K562 (cell line): ENCODE measurements around the gene MTA1. TPM values are rescaled to one million over a fixed set of nuclear protein-coding genes. Genes with fewer than 3 reads are reported as not detected.
A peak's percentile ranks its signal among the peaks of the same experiment; 100 is the strongest.

Experiments
- ATAC-seq: fragments of 200-7000 bp; cut with Tn5 transposase; 3 replicates; pipeline ENCODE4 v1.9.1; 2020; ENCODE audit warnings: moderate library complexity
- BruUV-seq: library from RNA; stranded (reverse); fragments of 400-500 nt; replicated peaks from 2 replicates; lab custom pipeline; 2021; lab: Mats Ljungman, UMichigan
- CTCF ChIA-PET: fragments of 300-600 bp; formaldehyde crosslinking; extraction: SDS; loops from one replicate; lab custom pipeline; 2021; ENCODE audit warnings: low intra/inter-chr PET ratio; lab: Yijun Ruan, JAX
- POLR2A ChIA-PET: fragments of 300-600, 350-650 bp; sonication (Branson Sonifier 250); formaldehyde crosslinking; extraction: SDS; loops from one replicate; lab custom pipeline; 2021; ENCODE audit warnings: antibody characterized with exemption, inconsistent platforms; lab: Yijun Ruan, JAX
- DNase-seq, 4 experiments: peaks; one replicate each; pipeline versions ENCODE4 v3.0.0 to v3.0.0-alpha.2; 2011 to 2018; ENCODE audit warnings: low spot score in 3 of 4, mixed read lengths in 3 of 4; ENCODE audit errors: extremely low read depth in 1 of 4
- FAIRE-seq: peaks from 2 replicates; lab custom pipeline; 2011; peaks lifted over from hg19 to GRCh38; lab: Jason Lieb, UNC
- H2AFZ ChIP-seq: 2 replicates; pipeline ENCODE4 v1.6.0; 2011; ENCODE audit warnings: low read depth, low read length, control low read depth, inconsistent platforms
- H3K27ac ChIP-seq: fragments of 200-600 bp; 3 replicates; pipeline ENCODE4 v1.8.0; 2011; ENCODE audit warnings: low read depth, mild to moderate bottlenecking, control low read depth, inconsistent platforms, low read length, moderate library complexity, mixed read lengths; ENCODE audit errors: extremely low read depth
- H3K27me3 ChIP-seq, 2 experiments: fragments of 300-600 bp in 1 of 2; 2 replicates in 1 of 2; 3 replicates in 1 of 2; pipeline versions ENCODE4 v1.6.0 to v1.8.0; 2011; ENCODE audit warnings: inconsistent platforms in 2 of 2, low read length in 2 of 2, mild to moderate bottlenecking in 1 of 2, mixed read lengths in 1 of 2, moderate library complexity in 1 of 2; ENCODE audit not compliant: control insufficient read depth in 2 of 2, insufficient read depth in 2 of 2
- H3K36me3 ChIP-seq: fragments of 300-600 bp; 3 replicates; pipeline ENCODE4 v1.8.0; 2011; ENCODE audit warnings: mild to moderate bottlenecking, low read length, inconsistent platforms; ENCODE audit not compliant: control insufficient read depth, insufficient read depth
- H3K4me1 ChIP-seq, 2 experiments: fragments of 200-600 bp in 1 of 2; replicated peaks in 1 of 2; 2 replicates in 1 of 2; 3 replicates in 1 of 2; pipeline versions ENCODE4 v1.5.1 to v1.8.0; 2011; ENCODE audit warnings: inconsistent platforms in 2 of 2, low read length in 2 of 2, mild to moderate bottlenecking in 1 of 2, mixed read lengths in 1 of 2, moderate library complexity in 1 of 2; ENCODE audit not compliant: control insufficient read depth in 2 of 2, insufficient read depth in 2 of 2
- H3K4me2 ChIP-seq: 2 replicates; pipeline ENCODE4 v1.6.1; 2011; ENCODE audit warnings: low read length, control low read depth, inconsistent platforms, mixed read lengths; ENCODE audit not compliant: insufficient read depth
- H3K4me3 ChIP-seq: fragments of 200-600 bp; sonication (generic), shearing (Covaris generic); 2 replicates; pipeline ENCODE4 v1.5.1; 2016; ENCODE audit warnings: control low read depth, inconsistent platforms
- H3K79me2 ChIP-seq: fragments of 200-600 bp; 3 replicates; pipeline ENCODE4 v1.8.0; 2011; ENCODE audit warnings: low read length, inconsistent platforms; ENCODE audit not compliant: control insufficient read depth, insufficient read depth
- H3K9ac ChIP-seq, 2 experiments: 2 replicates each; pipeline versions ENCODE4 v1.6.0 to v1.6.1; 2011; ENCODE audit warnings: low read depth in 2 of 2, low read length in 2 of 2, control low read depth in 1 of 2, inconsistent platforms in 1 of 2, mild to moderate bottlenecking in 1 of 2, mixed read lengths in 1 of 2; ENCODE audit not compliant: insufficient read depth in 1 of 2
- H3K9me1 ChIP-seq: one replicate; pipeline ENCODE4 v1.6.0; 2011; ENCODE audit warnings: inconsistent platforms, mild to moderate bottlenecking, low read length, moderate library complexity; ENCODE audit not compliant: control insufficient read depth, insufficient read depth
- H3K9me3 ChIP-seq: replicated peaks from 2 replicates; pipeline ENCODE4 v1.5.1; 2011; ENCODE audit warnings: low read depth, low read length, inconsistent platforms; ENCODE audit not compliant: control insufficient read depth, insufficient read depth
- H4K20me1 ChIP-seq: replicated peaks from 2 replicates; pipeline ENCODE4 v1.6.1; 2011; ENCODE audit warnings: low read length, inconsistent platforms, mixed read lengths; ENCODE audit not compliant: control insufficient read depth, insufficient read depth
- CEBPG ChIP-seq, 3 experiments: fragments of 200-800 bp in 1 of 3; sonication (Bioruptor generic) in 1 of 3; sonication (generic) in 1 of 3; formaldehyde crosslinking in 1 of 3; IDR thresholded peaks in 2 of 3; conservative IDR thresholded peaks in 1 of 3; 2 replicates each; pipeline versions ENCODE4 v1.6.1 to v1.8.0; 2016 to 2022; ENCODE audit warnings: missing compliant biosample characterization in 2 of 3, missing genetic modification characterization in 2 of 3, mild to moderate bottlenecking in 1 of 3, missing genetic modification reagents in 1 of 3
- E2F3 ChIP-seq: fragments of 250-450 bp; sonication (Bioruptor Pico); IDR thresholded peaks from 2 replicates; pipeline ENCODE4 v1.4.0; 2020; ENCODE audit warnings: mild to moderate bottlenecking
- FOXJ2 ChIP-seq: fragments of 200-800 bp; sonication (Bioruptor generic); IDR thresholded peaks from 2 replicates; pipeline ENCODE4 v1.6.1; 2016; ENCODE audit warnings: missing genetic modification characterization, missing compliant biosample characterization
- FOXK2 ChIP-seq, 2 experiments: fragments of 450-650 bp; IDR thresholded peaks in 1 of 2; conservative IDR thresholded peaks in 1 of 2; 2 replicates each; pipeline ENCODE4 v1.6.1; 2016; ENCODE audit warnings: low read depth in 2 of 2, mild to moderate bottlenecking in 1 of 2
- HNRNPL ChIP-seq: fragments of 200-400 bp; formaldehyde crosslinking; IDR thresholded peaks from 2 replicates; pipeline ENCODE4 v1.6.1; 2017; ENCODE audit warnings: low read depth, mild to moderate bottlenecking, low read length
- KDM5B ChIP-seq: fragments of 200-600 bp; sonication (generic); IDR thresholded peaks from 2 replicates; pipeline ENCODE4 v1.6.1; 2012; ENCODE audit warnings: low read depth, mild to moderate bottlenecking, moderate library complexity, low read length, control low read depth, inconsistent platforms; ENCODE audit not compliant: insufficient replicate concordance
- KLF13 ChIP-seq: fragments of 450-650 bp; IDR thresholded peaks from 2 replicates; pipeline ENCODE4 v1.6.1; 2016; ENCODE audit warnings: missing genetic modification characterization, low read depth, mild to moderate bottlenecking, missing compliant biosample characterization, moderate library complexity, borderline replicate concordance
- PHF8 ChIP-seq: fragments of 200-600 bp; sonication (generic); IDR thresholded peaks from 2 replicates; pipeline ENCODE4 v1.6.1; 2012; ENCODE audit warnings: mixed run types, mild to moderate bottlenecking, inconsistent platforms, low read length, moderate library complexity, borderline replicate concordance
- TARDBP ChIP-seq: fragments of 450-650 bp; IDR thresholded peaks from 2 replicates; pipeline ENCODE4 v1.6.1; 2016
- TFE3 ChIP-seq: fragments of 450-650 bp; formaldehyde crosslinking; IDR thresholded peaks from 2 replicates; pipeline ENCODE4 v1.4.0; 2020; ENCODE audit warnings: mild to moderate bottlenecking, mixed read lengths
- ZBTB33 ChIP-seq: sonication (generic); formaldehyde crosslinking; IDR thresholded peaks from 2 replicates; pipeline ENCODE4 v1.8.1; 2023; ENCODE audit warnings: mild to moderate bottlenecking, missing genetic modification reagents
- ZNF316 ChIP-seq: fragments of 450-650 bp; IDR thresholded peaks from 2 replicates; pipeline ENCODE4 v1.6.1; 2016
- ZNF766 ChIP-seq: fragments of 200-800 bp; sonication (Bioruptor generic); conservative IDR thresholded peaks from 2 replicates; pipeline ENCODE4 v1.6.1; 2016; ENCODE audit warnings: missing genetic modification characterization, missing compliant biosample characterization
- WGBS: fragments of 100-300 bp; shearing (Covaris generic); methylation state at CpG from one replicate; pipeline ENCODE4 v1.1.6; 2016; ENCODE audit warnings: low coverage, mixed read lengths; ENCODE audit not compliant: insufficient coverage; ENCODE audit errors: missing lambda C conversion rate; 5-methylcytosine and 5-hydroxymethylcytosine counted together
- in situ Hi-C: fragments of 300-500 bp; cut with MboI; formaldehyde crosslinking; loops from 4 replicates; pipeline ENCODE4 v1.15.0; 2018; ENCODE audit warnings: inconsistent platforms, mixed read lengths
- intact Hi-C: fragments of 100-400 bp; cut with micrococcal nuclease; formaldehyde crosslinking; loops from 2 replicates; pipeline ENCODE4 v1.14.2; 2022
- polyA plus RNA-seq, 8 experiments: library from polyadenylated mRNA; depleted of rRNA in 4 of 8; stranded (reverse) in 5 of 8; unstranded in 3 of 8; fragments of >200 nt; fragmentation: Nextera tagmentation in 2 of 8; fragmentation: Illumina TruSeq in 1 of 8; extraction: Ambion mirVana in 2 of 8; extraction: Trizol in 1 of 8; gene quantifications; 2 replicates each; pipeline versions ENCODE4 v1.2.1 to v1.2.3, GENCODE V29; 2011 to 2014; ENCODE audit warnings: inconsistent platforms in 1 of 8, missing spikeins in 1 of 8
- total RNA-seq, 7 experiments: library from RNA; depleted of rRNA in 6 of 7; stranded (reverse); fragments of >200 nt in 6 of 7; fragmentation: Illumina TruSeq in 2 of 7; extraction: Trizol in 2 of 7; gene quantifications; 2 replicates each; pipeline versions ENCODE4 v1.2.1 to v1.2.3, GENCODE V29; 2011 to 2021; ENCODE audit warnings: low replicate concordance in 1 of 7
- TF ChIP-seq, protein P1 (sequence below): fragments of 250-450 bp; sonication (Bioruptor Pico); IDR thresholded peaks from 2 replicates; pipeline ENCODE4 v1.5.0; 2021; ENCODE audit warnings: mild to moderate bottlenecking, borderline replicate concordance

The MTA1 gene
- total and polyA plus RNA-seq, 9 of the 15 experiments (the other 6 are each of a cell fraction or from before 2014, with no cell fraction given): 0.13 to 118 (median 32.3) TPM

GRCh38 chr14:105383083-105383730 lies 36.4 kb upstream of the MTA1 start:
- intact Hi-C loops: no loop called here
- no peak overlapping the region for H3K4me2 ChIP-seq
- in situ Hi-C loops: no loop called here
- H3K9me1 ChIP-seq: no peaks in the 10 kb centered on the region
- H4K20me1 ChIP-seq: no peaks in the 10 kb centered on the region; the same call in 1 of the 2 replicates
- H2AFZ ChIP-seq: no peak overlapping the region
- no TSS peak for BruUV-seq
- DNase-seq (no peak), FAIRE-seq (no peak), ATAC-seq (no peak)
- no peaks in the 10 kb centered on the region for H3K9me3 ChIP-seq
- 92% methylated on average over 16 of the region's 32 CpGs for WGBS
- no peak overlapping the region for H3K4me3 ChIP-seq
- H3K79me2 ChIP-seq: no peaks in the 10 kb centered on the region
- no peak overlapping the region for H3K9ac ChIP-seq
- no peaks in the 10 kb centered on the region for H3K27me3 ChIP-seq
- H3K4me1 ChIP-seq: peaks cover 2 to 15% of the 10 kb centered on the region in 2 experiments; a peak in 4 of 5 replicates
- no peaks in the 10 kb centered on the region for H3K36me3 ChIP-seq
- ChIA-PET POLR2A (interaction anchor here (0.7 to 1.1 kb wide), 2 partner anchors 18 to 176 kb away, joined by 3 to 4 read pairs; no protein-coding TSS in a partner anchor), CTCF (no interaction called here)
- no peak overlapping the region for H3K27ac ChIP-seq
- TF ChIP-seq KDM5B (no peak), PHF8 (no peak), FOXJ2 (tag) (no peak), E2F3 (CRISPR knock-in tag) (no peak), TFE3 (CRISPR knock-in tag) (no peak), ZBTB33 (peak; percentile 65; the same call in 1 of the 2 replicates), KLF13 (no peak), HNRNPL (0 out of 2 replicates have a peak, but pooled peaks have one; percentile 35), FOXK2 (conservative IDR thresholded peaks at IDR 0.05 in 1 of 2, IDR thresholded peaks at IDR 0.05 in 1 of 2; ENCODE audit: low read depth in 2 of 2) (no peak), CEBPG (CRISPR knock-in tag; IDR thresholded peaks at IDR 0.05) (no peak), CEBPG (tag; conservative IDR thresholded peaks at IDR 0.05 in 1 of 2, IDR thresholded peaks at IDR 0.05 in 1 of 2) (no peak), TARDBP (no peak), ZNF766 (CRISPR knock-in tag) (no peak), ZNF316 (no peak)
- TF ChIP-seq, protein P1, sequence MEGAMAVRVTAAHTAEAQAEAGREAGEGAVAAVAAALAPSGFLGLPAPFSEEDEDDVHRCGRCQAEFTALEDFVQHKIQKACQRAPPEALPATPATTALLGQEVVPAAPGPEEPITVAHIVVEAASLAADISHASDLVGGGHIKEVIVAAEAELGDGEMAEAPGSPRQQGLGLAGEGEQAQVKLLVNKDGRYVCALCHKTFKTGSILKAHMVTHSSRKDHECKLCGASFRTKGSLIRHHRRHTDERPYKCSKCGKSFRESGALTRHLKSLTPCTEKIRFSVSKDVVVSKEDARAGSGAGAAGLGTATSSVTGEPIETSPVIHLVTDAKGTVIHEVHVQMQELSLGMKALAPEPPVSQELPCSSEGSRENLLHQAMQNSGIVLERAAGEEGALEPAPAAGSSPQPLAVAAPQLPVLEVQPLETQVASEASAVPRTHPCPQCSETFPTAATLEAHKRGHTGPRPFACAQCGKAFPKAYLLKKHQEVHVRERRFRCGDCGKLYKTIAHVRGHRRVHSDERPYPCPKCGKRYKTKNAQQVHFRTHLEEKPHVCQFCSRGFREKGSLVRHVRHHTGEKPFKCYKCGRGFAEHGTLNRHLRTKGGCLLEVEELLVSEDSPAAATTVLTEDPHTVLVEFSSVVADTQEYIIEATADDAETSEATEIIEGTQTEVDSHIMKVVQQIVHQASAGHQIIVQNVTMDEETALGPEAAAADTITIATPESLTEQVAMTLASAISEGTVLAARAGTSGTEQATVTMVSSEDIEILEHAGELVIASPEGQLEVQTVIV (CRISPR knock-in tag): no peak
